Measurements from ENCODE around the gene RNF128.

- TF ChIP-seq CTCF (IDR thresholded peaks at IDR 0.05) (no peak), POLR2AphosphoS5 (IDR thresholded peaks at IDR 0.05) (no peak), POLR2A (IDR thresholded peaks at IDR 0.05; ENCODE audit: low read depth) (no peak), EP300 (IDR thresholded peaks at IDR 0.05) (no peak)
Measured at GRCh38 chrX:106728337-106728736, 1.8 kb downstream of the RNF128 start.
